HG02852 (cell line): ENCODE results near the gene ETV6.

Experiments used
- ATAC-seq: cut with Tn5 transposase; IDR thresholded peaks from one replicate; pipeline ENCODE4 v1.9.1; 2021; ENCODE audit warnings: mild to moderate bottlenecking, moderate library complexity; ENCODE audit not compliant: unreplicated experiment

Gene ETV6

DNA sequence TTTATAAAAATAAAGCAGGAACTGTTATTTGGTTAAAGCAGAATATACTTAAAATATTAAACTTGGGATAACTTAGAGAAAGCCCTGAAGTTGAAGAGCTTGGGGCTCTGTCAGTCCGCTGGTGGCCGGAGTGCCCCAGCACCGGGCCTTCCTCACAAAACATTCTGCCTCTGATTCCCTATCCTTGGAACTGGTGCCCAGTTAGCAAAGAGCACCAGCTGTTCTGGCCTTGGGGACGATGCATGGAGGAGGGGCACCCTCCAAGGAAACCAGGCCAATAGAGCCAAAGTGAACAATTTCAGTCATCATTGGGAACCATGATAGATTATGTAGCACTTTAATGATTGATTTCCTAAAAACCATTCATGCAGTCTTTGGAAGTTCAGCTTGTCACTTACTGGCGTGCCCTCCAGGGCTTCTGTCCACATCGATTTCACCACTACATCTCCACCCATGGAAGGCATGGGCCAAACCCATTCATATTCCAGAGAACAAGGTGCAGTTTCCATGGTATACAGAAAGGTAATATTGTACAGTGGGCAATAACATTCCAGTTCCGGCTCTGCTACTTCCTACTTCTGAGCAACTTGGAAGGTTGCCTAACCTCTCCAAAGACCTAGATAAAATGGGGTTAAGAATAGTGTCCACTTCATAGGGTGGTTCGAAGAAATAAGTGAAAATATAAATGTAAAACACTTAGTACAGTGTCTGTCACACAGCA lies 145.9 kb downstream of the ETV6 start:
- no peak for ATAC-seq

DNA sequence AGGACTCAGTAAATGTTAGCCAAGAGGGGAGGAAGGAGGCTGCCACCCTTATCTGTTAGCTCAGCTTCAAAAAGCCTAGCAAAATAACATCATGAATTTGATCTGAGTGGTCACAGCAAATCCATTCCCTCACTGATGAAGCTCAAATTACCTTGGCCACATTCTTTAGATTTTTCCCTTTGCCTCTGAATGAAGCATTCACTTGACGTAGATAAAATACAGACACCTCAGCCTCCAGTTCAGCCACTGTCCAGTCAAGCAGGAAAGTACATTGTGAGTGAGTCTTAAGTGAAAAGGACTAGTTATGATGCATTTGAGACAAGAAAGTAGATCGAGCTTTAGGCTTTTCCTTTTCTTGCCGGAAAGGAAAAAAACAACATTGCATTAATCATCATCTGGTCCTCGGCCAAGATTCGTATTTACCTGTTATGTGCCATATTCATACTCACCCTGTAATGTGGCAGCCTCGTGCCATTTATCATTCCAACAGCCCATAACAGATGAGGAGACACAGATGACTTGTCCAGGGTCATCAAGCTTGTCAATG lies 146.5 kb downstream of the ETV6 start:
- no peak for ATAC-seq

DNA sequence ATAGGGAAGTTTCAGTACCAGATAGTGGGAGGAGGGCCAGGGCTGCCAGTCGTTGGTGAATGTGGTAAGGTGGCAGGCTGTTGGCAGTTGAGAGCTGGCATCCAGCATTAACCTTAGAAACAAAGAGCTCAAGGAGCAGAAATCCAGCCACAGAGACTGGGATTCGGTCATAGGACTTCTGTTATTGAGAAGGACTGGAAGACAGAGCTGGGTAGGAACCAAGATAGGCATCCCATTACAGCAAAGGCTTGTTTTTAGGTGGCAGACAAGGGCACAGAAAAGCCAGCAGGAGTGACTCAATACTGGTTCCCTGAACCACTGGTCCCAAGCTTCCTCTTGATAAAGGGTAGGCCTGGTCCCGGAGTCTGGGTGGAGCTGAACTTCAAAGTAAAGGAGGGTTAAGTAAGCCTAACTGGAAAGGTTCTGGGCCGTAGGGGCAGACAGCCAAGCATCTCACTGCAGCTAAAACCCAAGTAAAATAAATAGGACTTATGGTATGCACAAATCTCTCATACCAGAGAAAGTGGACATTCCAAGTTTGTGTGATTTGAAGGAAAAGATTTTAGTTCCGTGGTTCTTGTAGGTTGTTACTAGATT lies 147.9 kb downstream of the ETV6 start:
- no peak for ATAC-seq

DNA sequence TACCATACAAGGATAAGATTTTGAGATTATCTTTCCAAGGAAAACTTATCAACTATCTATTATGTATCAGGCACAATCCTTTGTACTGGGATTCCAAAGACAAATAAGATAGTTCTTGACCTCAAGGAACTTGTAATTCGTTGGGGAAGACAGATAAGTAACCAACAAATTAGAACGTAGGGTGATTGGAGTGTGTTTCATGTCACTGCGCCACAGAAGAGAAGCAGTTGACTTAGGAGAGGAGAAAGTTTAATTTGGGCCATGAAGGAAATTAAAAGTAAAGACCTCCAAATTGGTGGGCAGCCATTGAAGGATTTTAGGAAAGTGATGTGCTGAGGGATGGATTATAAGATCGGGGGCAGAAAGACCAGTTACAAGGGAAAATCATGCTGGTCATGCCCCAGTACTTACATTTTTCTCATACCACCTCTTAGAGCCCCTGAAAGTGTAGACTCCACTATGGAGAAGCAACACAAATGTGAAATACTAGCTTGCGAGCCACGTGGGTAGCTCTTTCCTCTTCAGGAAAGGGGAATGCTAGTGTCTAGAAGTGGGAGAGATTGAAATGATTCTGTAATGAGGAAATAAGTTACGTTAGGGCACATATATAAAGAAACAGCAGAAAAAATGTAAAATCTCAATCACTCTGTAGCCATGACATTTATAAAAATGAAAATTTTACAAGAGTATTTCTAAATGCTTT lies 148.7 kb downstream of the ETV6 start:
- ATAC-seq = no peak

DNA sequence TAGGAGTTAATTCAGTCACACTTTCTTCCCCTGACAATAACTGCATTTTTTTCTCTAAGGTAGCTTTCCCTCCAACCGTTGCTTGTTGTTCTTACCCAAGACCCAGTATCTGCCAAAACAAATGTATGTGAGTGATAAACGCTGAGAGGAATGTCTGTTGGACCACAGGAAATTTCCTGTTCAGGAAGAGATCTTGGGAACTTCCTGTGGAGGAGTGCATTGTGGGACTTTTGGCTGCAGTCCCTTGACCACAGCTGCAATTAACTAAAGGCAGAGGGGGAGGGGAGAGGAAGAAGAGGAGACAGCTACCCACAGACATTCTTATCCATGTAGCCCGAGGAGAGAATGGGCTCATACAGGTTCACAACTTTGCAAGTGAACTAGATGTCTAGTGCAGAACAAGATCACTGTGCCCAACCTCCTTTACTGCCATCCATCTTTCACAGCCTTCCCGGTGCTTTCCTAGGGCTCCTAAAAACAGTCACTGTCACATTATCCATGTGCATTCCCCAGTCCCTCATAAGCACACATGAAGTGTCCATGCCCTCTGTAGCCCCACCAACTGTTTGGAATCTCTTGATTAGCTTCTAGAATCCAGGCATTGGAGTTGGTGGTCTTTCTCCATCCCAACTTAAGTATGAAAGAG lies 149.5 kb downstream of the ETV6 start:
- ATAC-seq = no peak

DNA sequence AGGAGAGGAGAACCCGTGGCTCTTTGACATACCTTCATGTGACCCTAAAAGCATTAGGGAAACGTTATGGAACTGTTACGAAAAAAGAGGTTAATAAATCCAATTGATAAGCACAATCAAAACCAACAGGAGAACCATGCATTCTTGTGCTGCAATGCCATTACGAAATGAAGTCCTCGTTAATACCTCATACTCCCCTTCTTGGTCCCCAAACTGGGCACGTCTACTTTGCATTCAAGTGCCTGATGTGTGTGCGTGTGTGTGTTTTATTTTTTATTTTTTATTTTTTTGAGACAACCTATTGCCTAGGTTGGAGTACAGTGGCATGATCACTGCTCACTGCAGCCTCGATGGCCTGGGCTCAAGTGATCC lies 150.0 kb downstream of the ETV6 start:
- no peak for ATAC-seq

DNA sequence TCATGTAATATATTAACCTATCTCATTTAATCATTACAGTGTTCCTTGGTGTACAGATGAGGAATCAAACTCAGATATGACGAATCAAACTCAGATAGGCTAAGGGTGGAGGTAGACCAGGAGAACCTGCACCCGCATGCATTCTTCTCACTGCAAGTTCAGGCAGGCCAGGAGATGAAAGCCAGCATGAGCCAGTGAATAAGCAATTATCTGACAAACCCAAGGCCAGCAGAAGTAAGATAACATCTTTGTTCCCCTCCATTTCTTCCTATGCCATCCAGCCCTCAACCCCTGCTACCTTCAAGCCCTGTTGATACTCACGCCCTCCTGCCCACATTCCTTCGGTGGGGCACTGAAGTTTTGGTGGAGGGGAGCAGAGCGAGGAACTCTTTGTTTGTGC lies 152.2 kb downstream of the ETV6 start:
- ATAC-seq = no peak

DNA sequence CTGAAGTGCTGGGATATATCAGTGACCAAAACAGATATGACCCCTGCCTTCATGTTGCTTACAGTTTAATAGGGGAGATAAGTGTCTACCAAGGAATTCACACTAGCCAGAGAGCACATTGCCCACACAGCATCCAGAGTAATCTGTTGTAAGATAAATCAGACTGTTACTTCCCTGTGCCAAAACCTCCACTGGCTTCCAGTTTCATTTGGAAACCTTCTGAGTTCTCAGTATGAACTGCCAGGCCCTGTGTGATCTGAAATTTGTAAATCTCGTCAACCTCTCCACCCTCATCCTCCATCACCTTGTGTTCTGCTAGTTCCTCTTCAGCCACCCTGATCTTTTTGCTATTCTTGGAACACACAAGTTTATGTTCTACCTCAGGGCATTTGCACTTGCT lies 154.7 kb downstream of the ETV6 start:
- ATAC-seq = no peak

DNA sequence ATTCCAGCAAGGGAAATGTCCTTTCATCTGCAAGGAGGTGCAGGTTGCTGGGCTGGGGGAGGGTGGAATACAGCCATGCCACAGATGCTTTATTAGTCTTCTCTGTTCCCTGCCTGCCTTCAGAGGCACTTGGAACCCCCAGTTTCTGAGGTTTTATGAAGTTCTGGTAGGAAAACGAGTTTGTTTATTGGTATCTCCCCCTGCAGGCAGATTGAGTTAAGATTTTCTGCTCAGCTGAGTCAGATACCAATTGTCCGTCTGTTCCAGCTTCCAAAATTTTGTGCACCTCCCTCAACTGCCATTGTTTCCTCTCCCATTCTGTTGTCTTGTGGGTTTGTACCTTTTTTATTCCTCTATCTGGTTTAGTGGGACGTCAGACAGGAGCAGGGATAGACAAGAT lies 155.6 kb downstream of the ETV6 start:
- no peak for ATAC-seq

DNA sequence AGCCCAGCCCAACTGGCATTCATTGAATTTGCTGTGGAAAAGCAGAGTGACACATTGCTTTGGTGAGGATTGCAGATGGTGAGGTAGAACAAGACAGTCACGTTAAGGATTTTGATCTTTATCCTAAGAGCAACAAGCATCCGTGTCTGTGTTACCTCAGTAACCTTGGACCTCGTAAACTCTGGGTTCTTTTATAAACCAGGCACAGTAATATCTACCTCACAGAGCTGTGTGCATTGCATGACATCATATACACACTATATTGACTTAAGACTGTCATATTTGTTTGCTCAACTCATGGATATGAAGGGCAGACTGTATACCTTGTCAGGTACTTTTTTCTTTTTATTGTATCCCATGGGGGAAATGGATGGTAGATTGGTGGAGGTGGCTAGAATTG lies 156.2 kb downstream of the ETV6 start:
- ATAC-seq = no peak

DNA sequence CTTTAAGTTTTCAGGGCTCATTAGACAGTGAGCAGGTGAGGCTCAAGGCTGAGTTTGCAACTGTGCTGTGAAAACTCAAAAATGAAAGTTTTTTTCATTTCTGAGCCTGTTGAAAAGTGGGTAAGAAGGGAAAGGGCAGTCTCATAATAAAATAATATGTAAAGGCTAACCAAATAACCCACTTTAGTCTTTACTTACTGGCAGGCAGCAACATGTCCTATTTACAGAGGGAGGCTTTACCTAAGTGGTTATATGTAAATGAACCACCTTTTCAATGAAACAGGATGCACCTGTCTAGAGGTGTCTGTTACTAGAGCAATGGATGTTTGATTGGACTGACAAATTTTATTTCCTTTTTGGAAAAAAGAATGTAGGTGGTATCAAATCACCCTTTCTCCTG lies 158.0 kb downstream of the ETV6 start:
- no peak for ATAC-seq

DNA sequence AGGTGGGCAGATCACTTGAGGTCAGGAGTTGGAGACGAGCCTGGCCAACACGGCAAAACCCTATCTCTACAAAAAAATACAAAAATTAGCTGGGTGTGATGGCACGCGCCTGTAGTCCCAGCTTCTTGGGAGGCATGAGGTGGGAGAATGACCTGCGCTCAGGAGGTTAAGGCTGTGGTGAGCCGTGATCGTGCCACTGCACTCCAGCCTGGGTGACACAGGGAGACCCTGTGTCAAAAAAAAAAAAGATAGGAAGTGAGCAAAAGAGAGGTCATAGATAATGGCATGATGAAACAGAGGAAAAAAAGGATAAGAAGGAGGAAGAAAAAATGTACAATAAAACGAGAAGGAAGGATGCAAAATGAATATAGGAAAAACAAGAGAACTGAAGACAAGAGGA lies 159.5 kb downstream of the ETV6 start:
- ATAC-seq = no peak

DNA sequence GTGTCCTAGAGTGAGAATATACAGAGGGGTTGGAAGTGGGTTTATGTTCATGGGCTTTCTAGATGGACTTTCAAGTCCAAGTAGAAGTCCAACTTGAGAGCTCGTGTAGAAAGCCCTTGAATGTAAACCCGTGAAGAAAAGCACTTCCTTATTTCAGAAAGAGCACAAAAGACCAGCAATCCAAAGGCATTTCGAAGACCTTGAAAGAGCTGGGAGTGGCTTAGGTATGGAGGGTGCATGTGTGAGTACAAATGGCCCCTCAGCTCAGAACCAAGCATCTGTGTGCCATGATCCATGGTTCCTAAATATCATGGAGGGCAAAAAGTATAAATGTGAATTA lies 160.7 kb downstream of the ETV6 start:
- ATAC-seq = no peak

DNA sequence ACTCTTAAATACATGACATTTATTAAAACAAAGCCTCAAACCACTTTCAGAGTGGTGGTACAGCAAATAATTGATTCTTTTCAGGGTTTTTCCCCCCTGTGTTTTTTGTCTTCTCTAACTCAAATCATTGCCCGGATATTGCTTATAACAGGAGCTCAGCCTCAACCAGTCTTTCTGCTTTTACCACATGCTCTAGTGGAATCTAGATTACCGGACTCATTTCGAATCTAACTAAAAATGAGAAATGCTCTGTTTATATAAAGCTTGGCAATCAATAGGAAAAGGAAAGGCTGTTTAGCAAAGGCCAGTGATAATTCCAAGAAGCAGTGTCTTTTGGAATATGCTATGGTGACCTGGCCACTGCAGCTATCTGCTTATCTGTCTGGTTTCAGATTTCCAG lies 161.5 kb downstream of the ETV6 start:
- no peak for ATAC-seq

DNA sequence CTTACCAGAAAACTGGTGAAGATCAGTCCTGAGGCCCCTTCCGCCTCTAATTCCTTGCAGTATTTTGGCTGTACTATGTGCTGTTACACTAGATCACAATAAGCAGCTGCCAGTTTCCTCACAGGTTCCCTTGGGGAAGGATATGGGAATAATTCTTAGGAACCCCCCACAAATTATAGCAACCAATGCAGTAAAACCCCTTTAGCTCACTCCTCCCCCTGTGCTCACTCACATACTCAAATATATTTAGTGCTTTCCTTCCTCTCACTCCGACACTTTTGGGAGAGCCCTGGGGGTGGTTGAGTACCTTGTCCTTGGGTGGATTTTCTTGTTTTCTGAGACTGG lies 162.7 kb downstream of the ETV6 start:
- no peak for ATAC-seq

DNA sequence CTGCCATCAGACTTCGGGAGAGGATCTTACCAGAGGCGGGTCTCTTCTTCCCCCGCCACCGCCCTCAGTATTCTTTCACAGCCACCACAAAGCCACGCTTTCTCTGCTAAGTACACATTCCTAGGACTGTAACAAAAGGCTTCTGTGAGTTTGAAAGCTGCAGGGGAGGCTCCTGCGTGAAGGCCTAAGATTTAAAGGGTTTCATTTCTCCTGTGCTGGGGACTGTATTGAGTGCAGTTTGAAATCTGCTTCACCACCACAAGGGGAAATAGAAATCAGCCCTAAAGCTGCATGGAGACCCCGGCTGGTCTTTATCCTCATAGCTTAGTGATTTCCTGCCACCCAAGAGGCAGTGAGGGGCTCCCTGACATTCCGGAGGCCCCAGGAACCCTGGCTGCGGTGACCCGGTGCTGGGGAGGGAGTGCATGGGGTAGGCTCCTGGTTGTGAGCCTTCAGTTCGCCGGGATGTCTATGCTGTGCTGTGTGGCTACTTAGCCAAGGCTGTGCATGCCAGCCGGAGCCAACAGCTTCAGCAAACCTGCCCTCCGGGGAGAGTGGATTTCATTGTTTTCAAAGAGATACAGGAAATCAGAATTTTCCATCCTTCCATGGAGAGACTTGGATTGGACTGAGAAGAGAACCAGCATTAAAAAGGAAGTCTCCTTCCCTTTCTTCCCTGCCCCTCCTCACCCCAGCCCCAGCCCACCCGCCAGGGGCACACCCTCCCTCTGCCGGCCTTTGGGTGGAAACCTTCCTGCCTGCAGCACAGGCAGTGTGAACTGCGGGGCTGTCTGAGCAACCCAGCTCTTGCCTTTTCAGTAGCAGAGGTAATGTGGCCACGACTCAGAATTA lies 163.3 kb downstream of the ETV6 start:
- ATAC-seq = peak; percentile 91

DNA sequence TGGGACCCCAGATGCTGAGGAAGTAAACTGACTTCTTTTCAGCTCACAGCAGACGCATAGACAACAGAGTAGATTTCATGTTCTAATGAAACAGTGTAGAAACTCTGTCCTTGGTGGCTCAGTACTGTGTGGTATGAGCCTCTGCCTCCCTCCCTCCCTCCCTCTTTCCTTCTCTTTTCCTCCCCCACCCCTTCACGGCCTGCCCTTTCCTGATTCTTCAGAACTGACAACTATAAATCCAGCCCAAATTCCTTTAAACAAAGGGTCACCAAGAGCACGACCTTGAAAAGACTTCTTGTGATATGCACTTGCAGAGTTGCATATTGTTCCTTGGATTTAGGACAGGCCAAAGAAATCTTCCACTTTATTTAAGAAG lies 164.0 kb downstream of the ETV6 start:
- ATAC-seq = no peak

DNA sequence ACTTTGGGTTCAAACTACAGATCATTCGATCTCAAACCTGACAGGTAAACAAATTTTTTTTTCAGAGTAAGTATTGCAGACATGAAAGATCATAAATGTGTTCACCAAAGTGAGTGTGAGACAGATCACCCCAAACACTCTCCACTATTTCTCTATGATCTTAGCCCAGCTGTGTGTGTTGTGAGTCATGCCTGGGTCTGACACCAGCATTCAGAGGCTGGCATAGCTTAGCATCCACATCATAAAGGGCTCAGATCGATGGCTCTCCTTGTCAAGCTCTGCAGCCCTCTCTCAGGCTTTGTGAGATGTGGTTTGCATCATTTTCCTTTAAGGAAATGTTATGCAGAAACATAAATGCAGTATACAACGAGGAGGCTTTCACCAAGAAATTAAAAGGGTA lies 164.9 kb downstream of the ETV6 start:
- no peak for ATAC-seq

DNA sequence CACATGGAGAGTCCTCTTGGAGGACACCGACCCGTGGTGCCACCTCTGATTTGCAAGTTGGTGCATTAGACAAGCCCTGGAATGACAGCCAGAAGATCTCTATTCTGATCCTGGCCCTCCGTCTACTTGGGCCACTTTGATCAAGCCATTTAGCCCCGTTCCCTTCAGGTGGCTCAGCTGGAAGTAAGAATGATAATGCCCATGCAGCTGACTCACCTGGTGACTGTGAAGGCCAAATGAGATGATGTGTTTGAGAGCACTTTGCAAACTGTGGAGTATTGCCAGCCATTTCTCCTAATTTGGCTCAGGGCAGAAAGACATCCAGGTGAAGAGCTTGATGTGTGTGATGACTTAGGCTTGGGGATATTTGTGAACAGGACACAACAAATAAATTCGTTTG lies 165.9 kb downstream of the ETV6 start:
- no peak for ATAC-seq

DNA sequence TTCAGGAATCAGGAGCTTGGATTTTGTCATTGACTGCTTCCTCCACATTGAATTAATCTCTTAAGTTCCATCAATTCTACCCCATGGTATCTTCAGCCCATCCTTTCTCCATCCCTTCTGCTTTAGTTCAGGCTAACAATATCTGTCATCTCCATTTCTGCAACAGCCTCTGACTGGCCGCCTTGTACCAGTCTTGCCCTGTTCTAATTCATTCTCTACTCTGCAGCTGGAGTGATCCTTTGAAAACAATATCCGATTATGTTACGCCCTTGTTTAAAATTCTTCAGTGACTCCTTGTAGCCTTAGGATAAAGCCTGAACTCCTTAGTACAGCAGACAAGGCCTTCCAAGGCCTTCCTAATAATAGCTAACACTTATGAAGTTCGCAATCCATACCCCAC lies 170.2 kb downstream of the ETV6 start:
- no peak for ATAC-seq

DNA sequence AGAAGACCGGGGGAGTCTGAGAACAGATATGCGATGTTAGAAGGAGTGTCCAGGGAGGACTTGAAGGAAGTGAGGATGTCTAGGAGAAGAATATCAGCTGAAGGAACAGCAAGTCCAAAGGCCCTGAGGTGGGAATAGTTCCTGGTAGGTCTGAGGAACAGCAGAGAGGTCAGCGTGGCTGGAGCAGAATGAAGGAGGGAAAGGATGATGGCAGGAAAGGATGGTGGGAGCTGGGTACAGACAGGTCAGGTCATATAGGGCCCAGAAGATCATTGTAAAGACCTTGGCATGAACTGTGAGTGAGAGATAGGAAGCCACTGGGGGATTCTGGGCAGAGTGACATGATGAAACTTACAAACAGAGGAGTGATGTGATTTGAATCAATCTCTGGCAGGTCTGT lies 171.0 kb downstream of the ETV6 start:
- no peak for ATAC-seq
